ENCODE data around the gene RC3H1. TPM values are rescaled to one million over a fixed set of nuclear protein-coding genes. Genes with fewer than 3 reads are reported as not detected.

The RC3H1 gene
- total RNA-seq, 1 donor from 2014 or later: 32.8 TPM

DNA sequence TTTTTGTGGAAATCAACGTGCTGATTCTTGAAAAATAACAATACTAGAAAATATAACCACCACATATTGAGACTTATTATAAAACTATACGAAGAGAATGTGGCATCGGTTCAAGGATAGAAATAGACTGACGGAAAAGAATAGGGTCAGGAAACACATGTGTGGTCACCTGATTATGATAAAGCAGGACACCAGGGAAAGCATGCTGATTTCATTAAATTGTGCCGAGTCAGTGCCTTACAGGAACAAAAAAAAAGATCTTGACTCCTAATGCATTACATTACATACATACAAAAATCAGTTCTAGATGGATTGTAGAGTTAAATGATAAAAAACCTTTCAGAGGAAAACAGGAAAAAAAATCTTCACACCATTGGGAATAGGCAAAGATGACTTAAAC is 61.5 kb downstream of the RC3H1 start:
- TF ChIP-seq, protein P1, sequence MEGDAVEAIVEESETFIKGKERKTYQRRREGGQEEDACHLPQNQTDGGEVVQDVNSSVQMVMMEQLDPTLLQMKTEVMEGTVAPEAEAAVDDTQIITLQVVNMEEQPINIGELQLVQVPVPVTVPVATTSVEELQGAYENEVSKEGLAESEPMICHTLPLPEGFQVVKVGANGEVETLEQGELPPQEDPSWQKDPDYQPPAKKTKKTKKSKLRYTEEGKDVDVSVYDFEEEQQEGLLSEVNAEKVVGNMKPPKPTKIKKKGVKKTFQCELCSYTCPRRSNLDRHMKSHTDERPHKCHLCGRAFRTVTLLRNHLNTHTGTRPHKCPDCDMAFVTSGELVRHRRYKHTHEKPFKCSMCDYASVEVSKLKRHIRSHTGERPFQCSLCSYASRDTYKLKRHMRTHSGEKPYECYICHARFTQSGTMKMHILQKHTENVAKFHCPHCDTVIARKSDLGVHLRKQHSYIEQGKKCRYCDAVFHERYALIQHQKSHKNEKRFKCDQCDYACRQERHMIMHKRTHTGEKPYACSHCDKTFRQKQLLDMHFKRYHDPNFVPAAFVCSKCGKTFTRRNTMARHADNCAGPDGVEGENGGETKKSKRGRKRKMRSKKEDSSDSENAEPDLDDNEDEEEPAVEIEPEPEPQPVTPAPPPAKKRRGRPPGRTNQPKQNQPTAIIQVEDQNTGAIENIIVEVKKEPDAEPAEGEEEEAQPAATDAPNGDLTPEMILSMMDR (IDR thresholded peaks at IDR 0.05): no peak
- TF ChIP-seq EZH2phosphoT487 (IDR thresholded peaks at IDR 0.05): no peak
- TF ChIP-seq EZH2 (IDR thresholded peaks at IDR 0.05): no peak
- no peak overlapping the region for H3K9ac ChIP-seq
- Mint-ChIP-seq H3K4me1 (no peaks in the 10 kb centered on the region), H3K27me3 (ENCODE audit: insufficient read depth, low read depth) (peaks cover 2% of the 10 kb centered on the region), H3K9me3 (no peaks in the 10 kb centered on the region), H3K36me3 (peaks cover 28% of the 10 kb centered on the region), H3K27ac (no peak overlapping the region), H3K4me3 (no peak overlapping the region)
- H3K9me3 ChIP-seq (ENCODE audit: low read depth): no peaks in the 10 kb centered on the region
- no peak for DNase-seq (ENCODE audit: low spot score)
- no peak overlapping the region for H3K27ac ChIP-seq
- H3K36me3 ChIP-seq: peaks cover 44% of the 10 kb centered on the region
- H4K20me1 ChIP-seq (ENCODE audit: low read depth): no peaks in the 10 kb centered on the region
- H3F3A ChIP-seq (ENCODE audit: low read depth): no peaks in the 10 kb centered on the region
- H3K27me3 ChIP-seq: no peaks in the 10 kb centered on the region
- H3K4me2 ChIP-seq: no peak overlapping the region
- no peak overlapping the region for H3K4me3 ChIP-seq
- H3K79me2 ChIP-seq (ENCODE audit: low read depth): no peaks in the 10 kb centered on the region
- no peak overlapping the region for H2AFZ ChIP-seq (replicated peaks)
- no peaks in the 10 kb centered on the region for H3K4me1 ChIP-seq

DNA sequence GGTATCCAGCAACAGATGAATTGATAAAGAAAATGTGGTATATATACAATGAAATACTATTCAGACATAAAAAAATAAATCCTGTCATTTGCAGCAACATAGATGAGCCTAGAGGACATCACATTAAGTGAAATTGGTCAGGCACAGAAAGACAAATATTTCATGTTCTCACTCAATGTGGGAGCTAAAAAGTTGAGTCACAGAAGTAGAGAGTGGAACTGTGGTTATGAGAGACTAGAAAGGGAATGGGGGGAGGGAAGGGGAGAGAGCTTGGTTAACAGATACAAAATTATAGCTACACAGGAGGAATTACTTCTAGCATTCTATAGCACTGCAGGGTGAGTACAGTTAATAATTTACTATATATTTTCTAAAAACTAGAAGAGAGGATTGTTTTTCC is 68.0 kb downstream of the RC3H1 start:
- no peaks in the 10 kb centered on the region for H3K27me3 Mint-ChIP-seq (ENCODE audit: insufficient read depth, low read depth)
- no peak overlapping the region for H3K27ac Mint-ChIP-seq
- no peaks in the 10 kb centered on the region for H3K9me3 Mint-ChIP-seq
- Histone ChIP-seq H3K4me3 (no peak overlapping the region), H3K36me3 (peaks cover 42% of the 10 kb centered on the region), H3K79me2 (ENCODE audit: low read depth) (peaks cover 3% of the 10 kb centered on the region), H3K27ac (no peak overlapping the region), H2AFZ (replicated peaks) (no peak overlapping the region), H3F3A (ENCODE audit: low read depth) (no peaks in the 10 kb centered on the region), H4K20me1 (ENCODE audit: low read depth) (no peaks in the 10 kb centered on the region), H3K9ac (no peak overlapping the region), H3K4me1 (no peaks in the 10 kb centered on the region), H3K27me3 (no peaks in the 10 kb centered on the region), H3K9me3 (ENCODE audit: low read depth) (no peaks in the 10 kb centered on the region), H3K4me2 (no peak overlapping the region)
- TF ChIP-seq EZH2phosphoT487 (IDR thresholded peaks at IDR 0.05) (no peak), EZH2 (IDR thresholded peaks at IDR 0.05) (no peak)
- TF ChIP-seq, protein P1 (IDR thresholded peaks at IDR 0.05): no peak
- H3K36me3 Mint-ChIP-seq: peaks cover 29% of the 10 kb centered on the region
- H3K4me3 Mint-ChIP-seq: no peak overlapping the region
- H3K4me1 Mint-ChIP-seq: no peaks in the 10 kb centered on the region
- DNase-seq (ENCODE audit: low spot score): no peak

DNA sequence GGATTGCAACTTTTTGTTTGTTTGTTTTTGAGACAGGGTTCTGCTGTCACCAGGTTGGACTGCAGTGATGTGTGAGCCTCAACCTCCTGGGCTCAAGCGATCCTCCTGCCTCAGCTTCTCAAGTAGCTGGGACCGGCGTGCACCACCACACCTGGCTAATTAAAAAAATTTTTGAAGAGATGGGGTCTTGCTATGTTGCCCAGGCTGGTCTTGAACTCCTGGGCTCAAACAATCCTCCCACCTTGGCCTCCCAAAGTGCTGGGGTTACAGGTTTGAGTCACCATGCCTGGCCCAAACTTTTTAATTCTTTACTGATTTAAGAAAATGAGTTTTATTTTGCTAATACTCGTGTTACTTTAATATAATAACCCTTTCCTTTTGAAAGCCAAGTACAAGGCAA is 73.6 kb downstream of the RC3H1 start:
- peaks cover 25% of the 10 kb centered on the region for H3K36me3 Mint-ChIP-seq
- no peak overlapping the region for H3K27ac Mint-ChIP-seq
- H3K4me3 Mint-ChIP-seq: no peak overlapping the region
- Histone ChIP-seq H3F3A (ENCODE audit: low read depth) (no peaks in the 10 kb centered on the region), H3K36me3 (peaks cover 39% of the 10 kb centered on the region), H3K4me2 (no peak overlapping the region), H4K20me1 (ENCODE audit: low read depth) (no peaks in the 10 kb centered on the region), H3K79me2 (ENCODE audit: low read depth) (no peaks in the 10 kb centered on the region), H3K4me3 (no peak overlapping the region), H3K27ac (no peak overlapping the region), H3K9ac (no peak overlapping the region), H2AFZ (replicated peaks) (no peak overlapping the region), H3K9me3 (ENCODE audit: low read depth) (no peaks in the 10 kb centered on the region), H3K4me1 (no peaks in the 10 kb centered on the region), H3K27me3 (no peaks in the 10 kb centered on the region)
- no peaks in the 10 kb centered on the region for H3K27me3 Mint-ChIP-seq (ENCODE audit: insufficient read depth, low read depth)
- H3K4me1 Mint-ChIP-seq: no peaks in the 10 kb centered on the region
- no peaks in the 10 kb centered on the region for H3K9me3 Mint-ChIP-seq
- DNase-seq (ENCODE audit: low spot score): no peak
- TF ChIP-seq, protein P1 (IDR thresholded peaks at IDR 0.05): no peak
- no peak for TF ChIP-seq EZH2 (IDR thresholded peaks at IDR 0.05)
- no peak for TF ChIP-seq EZH2phosphoT487 (IDR thresholded peaks at IDR 0.05)

Measured in neural progenitor cell (in vitro differentiated cells).